HepG2 (cell line): ENCODE measurements around the gene SNPH.

Experiments used
- CAMTA2 ChIP-seq: sonication (generic); formaldehyde crosslinking; IDR thresholded peaks from 2 replicates; pipeline ENCODE4 v1.4.0; 2020; ENCODE audit warnings: mild to moderate bottlenecking, missing genetic modification reagents, borderline replicate concordance
- ETV6 ChIP-seq: sonication (generic); formaldehyde crosslinking; conservative IDR thresholded peaks from 2 replicates; pipeline ENCODE4 v1.4.0; 2020; ENCODE audit warnings: missing genetic modification reagents
- EZH2 ChIP-seq: conservative IDR thresholded peaks from 2 replicates; pipeline ENCODE4 v1.6.1; 2012; ENCODE audit warnings: mild to moderate bottlenecking, low read depth, low read length, moderate library complexity
- MXI1 ChIP-seq: IDR thresholded peaks from 3 replicates; pipeline ENCODE4 v1.6.1; 2012; ENCODE audit warnings: low read depth, low read length, inconsistent platforms, borderline replicate concordance
- MYC ChIP-seq: sonication (generic); formaldehyde crosslinking; IDR thresholded peaks from 2 replicates; pipeline ENCODE4 v1.9.0; 2021; ENCODE audit warnings: missing genetic modification reagents, borderline replicate concordance
- POLR2A ChIP-seq, 2 experiments: IDR thresholded peaks; 2 replicates each; pipeline ENCODE4 v1.6.1; 2011; ENCODE audit warnings: low read depth in 2 of 2, low read length in 2 of 2, mild to moderate bottlenecking in 1 of 2, moderate library complexity in 1 of 2; ENCODE audit not compliant: insufficient read depth in 1 of 2
- RAD51 ChIP-seq: fragments of 450-650 bp; IDR thresholded peaks from 2 replicates; pipeline ENCODE4 v1.6.1; 2016; ENCODE audit warnings: borderline replicate concordance
- SAFB2 ChIP-seq: sonication (generic); formaldehyde crosslinking; IDR thresholded peaks from 2 replicates; pipeline ENCODE4 v1.5.1; 2020; ENCODE audit warnings: missing genetic modification reagents, low read depth, mild to moderate bottlenecking, borderline replicate concordance
- SUZ12 ChIP-seq: fragments of 150-350 bp; IDR thresholded peaks from 2 replicates; pipeline ENCODE4 v1.6.1; 2014; ENCODE audit warnings: low read depth, low read length
- ZNF354B ChIP-seq: sonication (generic); formaldehyde crosslinking; IDR thresholded peaks from 2 replicates; pipeline ENCODE4 v1.8.0; 2022; ENCODE audit warnings: mild to moderate bottlenecking, missing genetic modification reagents
- ZNF547 ChIP-seq: sonication (generic); formaldehyde crosslinking; IDR thresholded peaks from 2 replicates; pipeline ENCODE4 v1.5.1; 2020; ENCODE audit warnings: mild to moderate bottlenecking, missing genetic modification reagents
- TF ChIP-seq, protein P1 (sequence below): sonication (generic); formaldehyde crosslinking; IDR thresholded peaks from 2 replicates; pipeline ENCODE4 v1.5.0; 2020; ENCODE audit warnings: mild to moderate bottlenecking, missing genetic modification reagents, moderate library complexity
- TF ChIP-seq, protein P2 (sequence below): sonication (generic); formaldehyde crosslinking; IDR thresholded peaks from 2 replicates; pipeline ENCODE4 v1.8.0; 2022; ENCODE audit warnings: missing genetic modification reagents, mild to moderate bottlenecking, borderline replicate concordance
- TF ChIP-seq, protein P3 (sequence below): sonication (generic); formaldehyde crosslinking; IDR thresholded peaks from 2 replicates; pipeline ENCODE4 v1.4.0; 2020; ENCODE audit warnings: missing genetic modification reagents

DNA sequence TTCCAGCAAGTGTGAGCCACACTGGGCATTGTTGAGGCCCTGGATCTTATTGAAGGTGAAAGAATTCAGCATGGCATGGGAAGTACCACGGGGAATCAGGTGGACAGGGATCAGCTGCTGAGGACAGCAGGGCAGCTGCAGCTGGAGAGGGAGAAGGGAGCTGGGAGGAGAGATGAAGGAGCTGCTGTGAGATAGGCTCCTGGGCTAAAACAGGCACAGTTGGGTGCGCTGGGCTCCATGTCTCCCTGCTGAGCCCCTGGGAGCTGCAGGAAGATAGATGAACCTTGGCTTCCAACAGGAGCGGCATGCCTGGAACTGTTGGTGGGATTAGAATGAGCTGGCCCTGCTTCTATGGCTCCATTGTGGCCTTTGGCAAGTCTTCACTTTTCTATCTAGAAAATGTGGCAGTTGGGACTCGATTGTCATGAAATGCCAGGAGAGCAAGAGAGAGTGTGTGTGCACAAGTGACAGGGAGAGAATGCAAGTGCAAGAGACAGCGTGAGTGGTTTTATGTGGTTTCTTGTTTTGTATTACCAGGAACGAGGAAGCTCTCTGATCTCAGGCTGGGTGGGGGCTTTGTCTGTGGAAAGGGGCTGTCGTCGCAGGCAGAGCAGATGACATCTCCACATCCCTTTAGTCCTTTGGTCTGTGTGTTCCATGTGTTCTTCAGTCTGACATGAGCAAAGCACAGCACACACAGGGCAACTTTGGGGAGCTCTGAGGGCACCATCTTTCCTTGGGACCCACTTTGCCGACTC, 20.4 kb downstream of the SNPH start:
- TF ChIP-seq MYC (no peak), ZNF547 (CRISPR knock-in tag) (no peak), SAFB2 (no peak), CAMTA2 (CRISPR knock-in tag) (no peak), ETV6 (CRISPR knock-in tag) (no peak), MXI1 (no peak), SUZ12 (no peak), EZH2 (no peak), POLR2A (IDR thresholded peaks at IDR 0.05; ENCODE audit: insufficient read depth in 1 of 2, low read depth in 2 of 2, low read length in 2 of 2) (no peak), RAD51 (no peak), ZNF354B (CRISPR knock-in tag) (no peak)
- TF ChIP-seq, protein P1, sequence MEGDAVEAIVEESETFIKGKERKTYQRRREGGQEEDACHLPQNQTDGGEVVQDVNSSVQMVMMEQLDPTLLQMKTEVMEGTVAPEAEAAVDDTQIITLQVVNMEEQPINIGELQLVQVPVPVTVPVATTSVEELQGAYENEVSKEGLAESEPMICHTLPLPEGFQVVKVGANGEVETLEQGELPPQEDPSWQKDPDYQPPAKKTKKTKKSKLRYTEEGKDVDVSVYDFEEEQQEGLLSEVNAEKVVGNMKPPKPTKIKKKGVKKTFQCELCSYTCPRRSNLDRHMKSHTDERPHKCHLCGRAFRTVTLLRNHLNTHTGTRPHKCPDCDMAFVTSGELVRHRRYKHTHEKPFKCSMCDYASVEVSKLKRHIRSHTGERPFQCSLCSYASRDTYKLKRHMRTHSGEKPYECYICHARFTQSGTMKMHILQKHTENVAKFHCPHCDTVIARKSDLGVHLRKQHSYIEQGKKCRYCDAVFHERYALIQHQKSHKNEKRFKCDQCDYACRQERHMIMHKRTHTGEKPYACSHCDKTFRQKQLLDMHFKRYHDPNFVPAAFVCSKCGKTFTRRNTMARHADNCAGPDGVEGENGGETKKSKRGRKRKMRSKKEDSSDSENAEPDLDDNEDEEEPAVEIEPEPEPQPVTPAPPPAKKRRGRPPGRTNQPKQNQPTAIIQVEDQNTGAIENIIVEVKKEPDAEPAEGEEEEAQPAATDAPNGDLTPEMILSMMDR (CRISPR knock-in tag), result no peak
- TF ChIP-seq, protein P2, sequence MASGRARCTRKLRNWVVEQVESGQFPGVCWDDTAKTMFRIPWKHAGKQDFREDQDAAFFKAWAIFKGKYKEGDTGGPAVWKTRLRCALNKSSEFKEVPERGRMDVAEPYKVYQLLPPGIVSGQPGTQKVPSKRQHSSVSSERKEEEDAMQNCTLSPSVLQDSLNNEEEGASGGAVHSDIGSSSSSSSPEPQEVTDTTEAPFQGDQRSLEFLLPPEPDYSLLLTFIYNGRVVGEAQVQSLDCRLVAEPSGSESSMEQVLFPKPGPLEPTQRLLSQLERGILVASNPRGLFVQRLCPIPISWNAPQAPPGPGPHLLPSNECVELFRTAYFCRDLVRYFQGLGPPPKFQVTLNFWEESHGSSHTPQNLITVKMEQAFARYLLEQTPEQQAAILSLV (CRISPR knock-in tag), result no peak
- TF ChIP-seq, protein P3, sequence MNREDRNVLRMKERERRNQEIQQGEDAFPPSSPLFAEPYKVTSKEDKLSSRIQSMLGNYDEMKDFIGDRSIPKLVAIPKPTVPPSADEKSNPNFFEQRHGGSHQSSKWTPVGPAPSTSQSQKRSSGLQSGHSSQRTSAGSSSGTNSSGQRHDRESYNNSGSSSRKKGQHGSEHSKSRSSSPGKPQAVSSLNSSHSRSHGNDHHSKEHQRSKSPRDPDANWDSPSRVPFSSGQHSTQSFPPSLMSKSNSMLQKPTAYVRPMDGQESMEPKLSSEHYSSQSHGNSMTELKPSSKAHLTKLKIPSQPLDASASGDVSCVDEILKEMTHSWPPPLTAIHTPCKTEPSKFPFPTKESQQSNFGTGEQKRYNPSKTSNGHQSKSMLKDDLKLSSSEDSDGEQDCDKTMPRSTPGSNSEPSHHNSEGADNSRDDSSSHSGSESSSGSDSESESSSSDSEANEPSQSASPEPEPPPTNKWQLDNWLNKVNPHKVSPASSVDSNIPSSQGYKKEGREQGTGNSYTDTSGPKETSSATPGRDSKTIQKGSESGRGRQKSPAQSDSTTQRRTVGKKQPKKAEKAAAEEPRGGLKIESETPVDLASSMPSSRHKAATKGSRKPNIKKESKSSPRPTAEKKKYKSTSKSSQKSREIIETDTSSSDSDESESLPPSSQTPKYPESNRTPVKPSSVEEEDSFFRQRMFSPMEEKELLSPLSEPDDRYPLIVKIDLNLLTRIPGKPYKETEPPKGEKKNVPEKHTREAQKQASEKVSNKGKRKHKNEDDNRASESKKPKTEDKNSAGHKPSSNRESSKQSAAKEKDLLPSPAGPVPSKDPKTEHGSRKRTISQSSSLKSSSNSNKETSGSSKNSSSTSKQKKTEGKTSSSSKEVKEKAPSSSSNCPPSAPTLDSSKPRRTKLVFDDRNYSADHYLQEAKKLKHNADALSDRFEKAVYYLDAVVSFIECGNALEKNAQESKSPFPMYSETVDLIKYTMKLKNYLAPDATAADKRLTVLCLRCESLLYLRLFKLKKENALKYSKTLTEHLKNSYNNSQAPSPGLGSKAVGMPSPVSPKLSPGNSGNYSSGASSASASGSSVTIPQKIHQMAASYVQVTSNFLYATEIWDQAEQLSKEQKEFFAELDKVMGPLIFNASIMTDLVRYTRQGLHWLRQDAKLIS (CRISPR knock-in tag), result no peak
